ENCODE measurements around the gene VASH1.
A peak's percentile ranks its signal among the peaks of the same experiment; 100 is the strongest.
"Not testable (repeated sequence)": the region's sequence is repeated elsewhere in the genome, so short reads cannot be mapped to it uniquely, and the experiment has no call there.

VASH1 gene

DNA sequence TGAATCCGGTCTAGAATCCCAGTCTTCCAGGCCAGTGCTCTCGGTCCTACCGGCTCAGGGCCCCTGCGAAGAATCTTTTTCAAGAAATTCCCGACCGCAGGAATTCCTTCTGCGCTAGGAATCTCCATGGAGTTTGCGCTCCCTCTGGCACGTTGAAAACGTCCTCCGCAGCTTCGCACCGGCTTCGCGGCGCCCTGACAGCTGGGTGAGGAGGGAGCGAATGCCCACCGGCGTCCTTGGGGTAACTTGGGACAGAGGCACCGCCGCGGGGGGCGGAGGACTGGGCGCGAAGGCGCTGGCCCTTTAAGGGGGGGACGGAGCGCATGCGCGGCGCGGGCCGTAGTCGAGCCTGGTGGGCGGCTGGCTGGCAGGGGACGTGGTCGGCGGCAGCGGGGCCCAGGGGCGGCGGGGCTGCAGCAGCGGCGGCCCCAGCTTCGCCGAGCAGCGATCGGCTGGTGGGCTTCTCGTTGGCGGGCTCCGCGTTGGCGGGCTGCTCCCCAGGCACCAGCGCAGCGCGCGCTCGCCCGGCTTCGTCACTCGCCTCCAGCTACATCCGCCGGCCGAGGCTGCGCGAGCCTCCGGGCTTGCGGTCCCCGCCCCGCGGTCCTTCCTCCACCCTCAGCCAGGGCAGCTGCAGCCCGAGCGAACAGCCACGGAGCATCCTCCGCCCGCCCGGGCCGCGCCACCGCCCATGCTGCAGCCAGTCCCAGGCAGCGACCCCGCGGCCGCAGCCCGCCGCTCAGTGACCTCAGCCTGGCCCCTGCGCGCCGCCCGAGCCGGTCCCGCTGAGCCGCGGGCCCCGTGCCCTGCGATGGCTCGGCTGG, at the start of gene VASH1:
Gene VASH1 (plus strand): TSS at position 333 of the 824 bp plus-strand sequence. CDS start 1,354 bp downstream, outside the sequence.
- H3K4me1 Mint-ChIP-seq (ENCODE audit: low read depth), result peaks cover 5% of the 10 kb centered on the region
- H3K27me3 Mint-ChIP-seq, result peaks cover 11% of the 10 kb centered on the region
- peak within 1 kb of the TSS; percentile 34 for H3K27ac Mint-ChIP-seq
- H3K4me3 Mint-ChIP-seq, result peak within 1 kb of the TSS; percentile 87
- H3K36me3 Mint-ChIP-seq, result no peaks in the 10 kb centered on the region
- no peaks in the 10 kb centered on the region for H3K9me3 Mint-ChIP-seq (ENCODE audit: low read depth)

DNA sequence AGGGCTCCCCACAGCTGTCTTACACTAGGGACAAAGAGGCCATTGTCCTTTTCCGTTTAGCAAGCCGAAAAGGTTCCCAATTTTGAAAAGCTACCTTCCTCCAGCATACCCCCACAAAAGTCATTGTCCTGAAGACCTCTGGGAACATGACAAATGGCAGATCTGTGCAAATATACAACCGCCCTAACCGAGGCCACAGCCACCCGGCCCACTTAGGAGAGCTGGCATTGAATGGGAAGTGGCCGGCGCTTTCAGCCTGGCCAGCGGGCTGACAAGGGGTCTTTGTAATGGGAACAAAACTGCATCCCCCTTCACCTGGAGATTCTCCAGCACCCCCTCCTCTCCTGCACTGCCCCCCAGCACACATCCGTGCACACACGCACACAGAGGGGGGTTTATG, 48.1 kb upstream of the VASH1 start:
- Mint-ChIP-seq H3K4me1 (ENCODE audit: low read depth) (no peaks in the 10 kb centered on the region), H3K36me3 (no peaks in the 10 kb centered on the region), H3K9me3 (ENCODE audit: low read depth) (no peaks in the 10 kb centered on the region), H3K27ac (no peak overlapping the region), H3K27me3 (peaks cover 5% of the 10 kb centered on the region), H3K4me3 (no peak overlapping the region)

DNA sequence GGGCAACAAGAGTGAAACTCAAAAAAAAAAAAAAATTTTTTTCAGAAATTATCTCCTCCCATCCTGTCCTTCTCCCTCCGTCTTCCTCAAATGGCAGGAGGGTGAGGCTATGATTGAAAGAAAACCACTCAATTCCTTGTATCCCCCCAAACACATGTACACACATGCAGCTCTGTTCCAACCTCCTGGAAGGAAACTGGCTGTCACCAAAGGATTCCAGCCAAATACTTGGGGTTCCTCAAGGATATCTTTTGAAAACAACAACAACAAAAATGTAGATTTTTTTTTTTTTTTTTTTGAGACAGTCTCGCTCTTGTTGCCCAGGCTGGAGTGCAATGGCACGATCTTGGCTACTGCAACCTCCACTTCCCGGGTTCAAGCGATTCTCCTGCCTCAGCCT, 46.8 kb upstream of the VASH1 start:
- Mint-ChIP-seq H3K27ac (no peak overlapping the region), H3K4me3 (no peak overlapping the region), H3K36me3 (no peaks in the 10 kb centered on the region), H3K27me3 (peaks cover 5% of the 10 kb centered on the region), H3K9me3 (ENCODE audit: low read depth) (no peaks in the 10 kb centered on the region), H3K4me1 (ENCODE audit: low read depth) (no peaks in the 10 kb centered on the region)

DNA sequence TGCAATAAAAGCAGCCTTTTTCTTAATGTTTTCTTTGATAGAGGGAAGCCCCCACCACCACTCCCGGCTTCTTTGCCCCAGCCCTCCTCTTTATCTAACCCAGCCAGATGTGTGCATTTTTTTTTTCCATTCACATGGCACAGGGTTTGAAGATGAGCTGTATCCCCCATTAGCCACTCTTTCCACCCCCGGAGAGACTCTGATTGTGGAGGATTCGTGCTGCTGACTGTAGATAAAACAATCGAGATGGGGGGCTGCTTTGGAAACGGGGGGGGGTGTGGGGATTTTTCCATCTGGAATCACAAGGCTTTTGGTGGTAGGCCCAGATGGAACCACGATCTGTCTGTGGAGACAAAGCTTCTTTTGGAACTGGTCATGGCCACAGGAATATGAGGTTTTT, 46.2 kb upstream of the VASH1 start:
- no peaks in the 10 kb centered on the region for H3K36me3 Mint-ChIP-seq
- H3K4me1 Mint-ChIP-seq (ENCODE audit: low read depth), result no peaks in the 10 kb centered on the region
- peaks cover 4% of the 10 kb centered on the region for H3K27me3 Mint-ChIP-seq

DNA sequence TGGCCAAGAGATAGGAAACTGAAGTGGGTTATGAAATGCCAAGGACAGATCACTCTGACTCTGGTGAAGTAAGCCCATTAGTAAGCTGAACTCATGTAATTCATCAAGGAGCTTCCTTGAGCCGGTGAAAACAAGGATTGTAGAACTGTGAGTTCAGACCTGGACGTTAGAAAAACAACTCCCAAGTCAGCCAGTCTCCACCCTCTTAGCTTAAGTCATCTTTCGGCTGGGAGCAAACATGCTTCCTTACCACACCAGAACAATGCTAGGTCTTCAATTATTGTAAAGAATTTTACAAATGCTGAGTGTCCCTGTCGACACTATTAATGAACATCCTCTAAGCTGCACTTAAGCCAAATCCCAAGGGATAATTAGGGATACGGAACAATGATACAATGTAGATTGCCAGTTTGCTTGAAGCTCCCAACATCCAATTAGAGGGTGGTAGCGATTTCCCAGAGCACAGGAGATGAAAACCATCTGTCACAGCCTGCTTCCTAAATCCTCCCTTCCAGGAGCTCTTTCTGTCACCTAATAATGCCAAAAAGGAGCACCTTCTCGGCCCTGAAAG, 45.7 kb upstream of the VASH1 start:
- no peak overlapping the region for H3K4me3 Mint-ChIP-seq

More for the DNA sequence above, 46.2 kb upstream of the VASH1 start:
- H3K4me3 Mint-ChIP-seq, result no peak overlapping the region
- H3K9me3 Mint-ChIP-seq (ENCODE audit: low read depth), result no peaks in the 10 kb centered on the region
- H3K27ac Mint-ChIP-seq, result no peak overlapping the region

DNA sequence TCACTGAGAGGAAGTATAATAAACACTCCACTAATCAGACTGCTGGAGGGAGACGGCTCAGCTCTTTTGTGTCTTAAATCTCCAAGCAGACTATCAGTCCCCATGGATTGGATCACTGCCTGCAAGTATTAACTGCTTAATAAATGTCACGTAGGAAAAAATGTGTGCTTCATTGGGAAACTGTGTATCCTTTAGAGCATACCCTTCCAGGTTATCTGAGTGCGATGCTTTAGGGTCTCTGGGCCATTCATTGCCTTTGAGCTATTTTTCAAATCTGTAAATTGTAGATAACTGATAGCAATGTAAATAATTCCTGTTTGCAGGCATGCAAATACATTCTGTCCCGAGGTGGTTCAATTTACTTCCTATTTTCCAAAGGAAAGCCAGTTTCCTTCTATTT, 45.0 kb upstream of the VASH1 start:
- no peaks in the 10 kb centered on the region for H3K9me3 Mint-ChIP-seq (ENCODE audit: low read depth)
- no peaks in the 10 kb centered on the region for H3K36me3 Mint-ChIP-seq
- H3K4me1 Mint-ChIP-seq (ENCODE audit: low read depth), result no peaks in the 10 kb centered on the region
- peaks cover 2% of the 10 kb centered on the region for H3K27me3 Mint-ChIP-seq
- H3K4me3 Mint-ChIP-seq, result no peak overlapping the region
- H3K27ac Mint-ChIP-seq, result no peak overlapping the region

More for the DNA sequence above, 45.7 kb upstream of the VASH1 start:
- H3K27ac Mint-ChIP-seq, result no peak overlapping the region
- H3K27me3 Mint-ChIP-seq, result peaks cover 2% of the 10 kb centered on the region
- H3K9me3 Mint-ChIP-seq (ENCODE audit: low read depth), result no peaks in the 10 kb centered on the region
- H3K4me1 Mint-ChIP-seq (ENCODE audit: low read depth), result no peaks in the 10 kb centered on the region
- H3K36me3 Mint-ChIP-seq, result no peaks in the 10 kb centered on the region

DNA sequence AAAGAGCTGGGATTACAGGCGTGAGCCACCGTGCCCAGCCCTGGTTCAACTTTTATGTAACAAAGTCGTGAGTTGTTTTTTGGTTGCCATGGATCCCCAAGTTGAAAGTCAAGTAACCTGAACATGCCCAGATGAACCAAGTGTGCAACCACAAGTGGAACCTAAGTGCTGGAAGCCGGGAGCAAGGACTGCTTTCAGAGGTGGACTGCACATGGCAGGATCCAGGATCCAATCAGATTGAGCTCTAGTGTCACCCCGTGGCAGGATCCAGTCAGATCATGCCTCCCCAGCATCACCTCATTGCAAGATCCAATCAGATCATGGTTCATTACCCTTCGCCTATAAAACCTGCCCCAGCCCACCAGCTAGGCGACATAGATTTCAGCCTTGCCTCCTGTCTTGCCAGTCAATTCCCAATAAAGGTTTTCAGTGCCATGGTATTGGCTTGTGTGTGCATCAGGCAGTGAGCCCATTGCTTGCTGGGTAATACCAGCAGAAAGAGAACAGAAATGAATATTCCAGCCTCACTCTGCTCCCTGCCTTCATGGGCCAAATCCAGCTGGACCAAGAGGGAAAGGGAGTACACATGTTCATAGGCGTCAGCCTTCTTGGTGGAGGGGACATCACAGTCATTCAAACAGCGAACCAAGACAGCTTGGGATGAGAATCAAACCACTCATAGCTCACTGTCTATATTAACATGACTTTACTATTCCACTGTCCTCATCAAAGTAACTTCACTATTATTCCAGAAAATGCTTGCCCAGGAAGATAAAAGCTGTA, 43.6 kb upstream of the VASH1 start:
- no peaks in the 10 kb centered on the region for H3K4me1 Mint-ChIP-seq (ENCODE audit: low read depth)
- H3K9me3 Mint-ChIP-seq (ENCODE audit: low read depth), result no peaks in the 10 kb centered on the region
- no peak overlapping the region for H3K27ac Mint-ChIP-seq
- H3K36me3 Mint-ChIP-seq, result no peaks in the 10 kb centered on the region
- no peak overlapping the region for H3K4me3 Mint-ChIP-seq
- H3K27me3 Mint-ChIP-seq, result peaks cover 2% of the 10 kb centered on the region

DNA sequence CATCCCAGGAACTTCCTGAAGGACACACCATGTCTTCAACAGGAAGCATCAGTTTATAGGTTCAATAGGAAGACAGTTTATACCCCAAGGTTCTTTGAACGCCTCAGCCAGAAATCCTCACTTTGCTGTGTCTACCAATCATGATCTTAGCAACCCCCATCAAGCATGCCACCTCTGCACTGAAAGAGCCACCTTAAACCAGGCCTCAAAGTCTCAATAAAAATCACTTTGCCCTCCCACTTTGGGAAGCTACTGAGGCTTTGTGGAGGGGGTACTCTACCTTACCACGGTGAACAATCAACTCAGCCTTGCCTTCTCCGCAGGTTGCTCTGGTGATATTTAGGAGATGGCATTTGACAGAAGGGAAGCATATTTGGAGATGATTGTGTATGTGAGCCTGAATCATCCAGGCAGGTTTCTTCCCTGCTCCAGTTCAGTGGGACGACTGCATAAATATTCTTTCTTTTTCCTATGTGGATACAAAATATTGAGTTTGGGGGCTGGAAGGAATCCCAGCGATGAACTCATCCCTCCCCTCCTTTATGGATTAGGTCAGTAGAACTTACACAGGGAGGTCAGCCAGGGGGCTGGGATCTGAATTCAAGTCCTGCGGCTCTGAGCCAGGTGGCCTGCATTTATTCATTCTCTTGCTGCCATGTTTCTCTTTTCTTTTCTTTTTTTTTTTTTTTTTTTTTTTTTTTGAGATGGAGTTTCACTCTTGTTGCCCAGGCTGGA, 42.8 kb upstream of the VASH1 start:
- Mint-ChIP-seq H3K4me3 (no peak overlapping the region), H3K27me3 (peaks cover 2% of the 10 kb centered on the region), H3K36me3 (no peaks in the 10 kb centered on the region), H3K9me3 (ENCODE audit: low read depth) (no peaks in the 10 kb centered on the region), H3K4me1 (ENCODE audit: low read depth) (no peaks in the 10 kb centered on the region), H3K27ac (no peak overlapping the region)

DNA sequence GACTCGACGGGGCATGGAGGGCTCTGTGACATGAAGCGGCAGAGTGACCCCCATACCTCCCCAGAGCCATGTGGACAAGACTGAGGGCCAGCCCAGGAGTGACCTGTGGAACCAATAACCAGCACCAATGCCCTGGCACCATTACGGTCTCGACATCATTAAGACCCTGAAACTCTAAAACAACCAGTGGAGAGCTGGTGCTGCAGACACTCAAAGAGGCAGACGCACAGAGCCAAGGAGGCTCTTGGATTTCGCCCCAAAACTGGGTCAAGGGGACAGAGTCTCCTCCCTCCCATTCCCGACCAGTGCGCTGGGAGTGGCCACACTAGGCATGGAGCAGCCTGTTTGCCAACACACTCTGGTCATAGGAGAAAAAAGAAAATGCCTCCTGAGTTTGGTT, 41.6 kb upstream of the VASH1 start:
- H3K4me1 Mint-ChIP-seq (ENCODE audit: low read depth), result no peaks in the 10 kb centered on the region
- no peak overlapping the region for H3K27ac Mint-ChIP-seq
- H3K4me3 Mint-ChIP-seq, result no peak overlapping the region
- no peaks in the 10 kb centered on the region for H3K9me3 Mint-ChIP-seq (ENCODE audit: low read depth)
- no peaks in the 10 kb centered on the region for H3K36me3 Mint-ChIP-seq
- peaks cover 2% of the 10 kb centered on the region for H3K27me3 Mint-ChIP-seq

DNA sequence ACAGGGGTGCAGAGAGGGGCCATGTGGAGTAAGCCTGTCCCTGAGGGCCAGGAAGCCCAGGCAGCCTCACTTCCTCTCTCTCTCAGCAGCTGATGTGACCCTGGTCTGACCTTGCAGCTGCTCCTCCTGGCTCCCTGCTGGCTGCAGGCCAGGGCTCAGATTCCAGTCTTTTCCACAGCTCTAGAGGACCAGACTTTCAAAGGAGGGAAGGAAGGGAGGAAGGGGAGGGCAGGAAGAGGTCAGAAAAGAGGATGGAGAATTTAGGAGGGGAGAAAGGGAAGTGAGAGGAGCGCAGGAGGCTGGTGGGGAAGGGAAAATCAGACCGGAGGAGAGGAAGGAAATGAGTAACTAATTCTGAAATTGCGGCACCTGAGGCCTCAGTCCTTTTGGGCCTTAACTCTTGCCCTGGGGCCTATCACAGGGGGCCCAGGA, 40.9 kb upstream of the VASH1 start:
- no peak overlapping the region for H3K27ac Mint-ChIP-seq
- H3K9me3 Mint-ChIP-seq (ENCODE audit: low read depth), result no peaks in the 10 kb centered on the region
- no peak overlapping the region for H3K4me3 Mint-ChIP-seq
- H3K27me3 Mint-ChIP-seq, result peaks cover 6% of the 10 kb centered on the region
- H3K36me3 Mint-ChIP-seq, result no peaks in the 10 kb centered on the region
- H3K4me1 Mint-ChIP-seq (ENCODE audit: low read depth), result no peaks in the 10 kb centered on the region

DNA sequence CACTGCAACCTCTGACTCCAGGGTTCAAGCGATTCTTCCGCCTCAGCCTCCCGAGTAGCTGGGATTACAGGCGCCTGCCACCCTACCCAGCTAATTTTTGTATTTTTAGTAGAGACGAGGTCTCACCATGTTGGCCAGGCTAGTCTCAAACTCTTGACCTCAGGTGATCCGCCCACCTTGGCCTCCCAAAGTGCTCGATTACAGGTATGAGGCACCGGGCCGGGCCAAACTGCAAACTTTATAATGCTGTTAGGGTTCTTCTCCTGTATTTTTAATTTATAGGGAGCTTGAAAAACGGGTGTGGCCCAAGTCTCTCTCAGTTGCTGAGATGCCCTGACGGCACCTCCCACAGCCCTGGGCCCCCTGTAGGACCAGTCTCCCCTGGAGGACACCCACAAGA, 39.8 kb upstream of the VASH1 start:
- H3K27me3 Mint-ChIP-seq; H3K9me3 Mint-ChIP-seq (ENCODE audit: low read depth); H3K4me1 Mint-ChIP-seq (ENCODE audit: low read depth); H3K27ac Mint-ChIP-seq; H3K4me3 Mint-ChIP-seq; H3K36me3 Mint-ChIP-seq: not testable (repeated sequence)

DNA sequence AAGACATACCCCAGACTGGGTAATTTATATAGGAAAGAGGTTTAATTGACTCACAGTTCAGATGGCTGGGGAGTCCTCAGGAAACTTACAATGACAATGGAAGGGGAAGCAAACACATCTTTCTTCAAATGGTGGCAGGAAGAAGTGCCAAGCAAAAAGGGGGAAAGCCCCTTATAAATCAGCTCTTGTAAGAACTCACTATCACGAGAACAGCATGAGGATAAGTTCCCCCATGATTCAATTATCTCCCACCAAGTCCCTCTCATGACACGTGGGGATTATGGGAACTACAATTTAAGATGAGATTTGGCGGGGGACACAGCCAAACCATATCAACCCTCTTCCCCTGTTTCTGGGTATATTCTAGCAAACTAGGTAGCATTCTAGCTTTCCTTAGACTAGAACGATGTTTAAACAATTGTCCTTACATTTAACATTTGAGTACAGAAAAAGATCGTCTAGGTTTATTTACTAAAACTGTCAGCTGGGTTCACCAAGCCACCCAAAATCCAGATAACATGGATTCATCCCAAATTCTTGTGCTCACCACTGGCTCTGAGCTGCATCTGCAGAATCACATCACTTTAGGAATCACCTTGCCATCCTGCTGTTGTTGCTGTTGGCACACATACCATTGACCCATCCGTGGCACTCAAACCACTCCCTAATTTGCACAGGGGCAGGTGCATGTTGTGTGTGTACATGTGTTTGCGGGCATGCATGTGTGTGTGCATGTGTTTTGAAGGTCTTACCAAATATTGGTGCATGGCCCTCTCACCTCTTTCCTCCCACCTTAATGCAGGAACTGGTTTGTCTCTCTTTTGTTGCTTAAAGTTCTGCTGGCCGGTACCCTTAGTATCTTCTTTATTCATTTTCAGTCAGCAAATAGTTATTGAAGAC, 36.4 kb upstream of the VASH1 start:
- Mint-ChIP-seq H3K27me3 (peaks cover 8% of the 10 kb centered on the region), H3K27ac (no peak overlapping the region), H3K4me1 (ENCODE audit: low read depth) (no peaks in the 10 kb centered on the region), H3K9me3 (ENCODE audit: low read depth) (no peaks in the 10 kb centered on the region), H3K4me3 (no peak overlapping the region), H3K36me3 (no peaks in the 10 kb centered on the region)

DNA sequence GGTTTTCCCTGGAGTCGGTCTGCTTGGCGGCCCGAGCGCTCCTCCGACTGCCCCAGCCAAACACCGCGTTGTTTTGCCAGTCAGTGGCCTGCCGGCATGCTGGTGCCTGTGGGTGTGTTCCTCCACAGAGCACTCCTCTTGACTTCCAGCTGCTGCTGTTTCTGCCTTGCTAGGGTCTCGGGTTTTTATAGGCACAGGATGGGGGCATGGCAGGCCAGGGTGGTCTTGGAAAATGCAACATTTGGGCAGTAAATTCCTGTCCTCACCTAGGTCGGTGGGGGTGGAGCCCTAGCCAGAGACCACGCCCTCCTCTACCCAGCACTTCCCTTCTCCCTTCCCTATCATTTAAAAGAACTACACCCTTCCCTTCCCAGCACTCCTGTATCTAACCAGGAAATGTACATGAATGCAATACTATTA, 34.7 kb upstream of the VASH1 start:
- Mint-ChIP-seq H3K4me3 (no peak overlapping the region), H3K4me1 (ENCODE audit: low read depth) (no peaks in the 10 kb centered on the region), H3K27ac (no peak overlapping the region), H3K9me3 (ENCODE audit: low read depth) (no peaks in the 10 kb centered on the region), H3K27me3 (peaks cover 15% of the 10 kb centered on the region), H3K36me3 (no peaks in the 10 kb centered on the region)

DNA sequence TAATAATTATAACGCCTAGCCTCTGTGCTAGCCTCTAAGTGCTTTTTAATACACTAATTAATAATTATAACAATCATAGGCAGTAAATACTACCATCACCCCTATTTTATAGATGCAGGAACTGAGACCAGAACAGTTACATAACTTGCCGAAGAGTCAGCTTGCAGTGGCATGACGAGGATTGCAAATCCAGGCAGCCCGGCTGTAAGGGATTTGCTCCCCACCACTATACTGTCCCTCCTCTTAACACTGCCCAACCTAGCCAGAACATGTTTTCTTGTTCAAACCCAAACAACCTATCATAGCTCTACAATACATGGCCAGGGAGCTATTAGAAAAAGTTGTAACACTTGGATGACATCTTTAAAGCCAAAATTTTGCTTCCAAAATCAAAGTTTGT, 33.9 kb upstream of the VASH1 start:
- H3K4me3 Mint-ChIP-seq, result no peak overlapping the region
- H3K36me3 Mint-ChIP-seq, result no peaks in the 10 kb centered on the region
- H3K27ac Mint-ChIP-seq, result no peak overlapping the region
- peaks cover 15% of the 10 kb centered on the region for H3K27me3 Mint-ChIP-seq
- H3K9me3 Mint-ChIP-seq (ENCODE audit: low read depth), result no peaks in the 10 kb centered on the region
- no peaks in the 10 kb centered on the region for H3K4me1 Mint-ChIP-seq (ENCODE audit: low read depth)
